CD4-positive, alpha-beta T cell treated with Interleukin-2 at 100 ng/mL for 4 hours (primary cell): ENCODE measurements around the gene ST6GALNAC3.
A peak's percentile ranks its signal among the peaks of the same experiment; 100 is the strongest.

Experiments
- DNase-seq: peaks from one replicate; pipeline ENCODE4 v3.0.0-alpha.2; 2020; ENCODE audit warnings: low spot score

ST6GALNAC3 gene

GRCh38 chr1:76247261-76247852 is 172.8 kb downstream of the ST6GALNAC3 start:
- no peak for DNase-seq

DNA sequence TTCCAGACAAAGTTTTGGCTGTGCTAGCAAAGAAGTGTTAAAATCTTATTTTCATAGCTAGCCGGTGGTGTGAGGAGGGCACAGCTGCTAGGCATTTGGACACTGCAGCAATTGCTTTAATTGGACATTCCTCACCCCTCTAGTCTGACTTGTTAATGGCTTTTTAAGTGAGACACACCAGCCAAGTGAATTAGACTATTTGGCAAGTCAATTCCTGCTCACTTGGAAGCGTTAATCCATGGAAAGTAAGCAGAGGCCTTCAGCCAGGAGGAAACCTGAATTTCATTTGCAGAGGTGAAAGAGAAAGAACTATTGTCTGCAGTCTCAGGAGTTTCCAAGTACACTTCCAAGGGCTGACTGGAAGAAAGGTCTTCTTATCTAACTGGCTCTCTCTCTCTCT is 175.7 kb downstream of the ST6GALNAC3 start:
- DNase-seq: no peak

GRCh38 chr1:76252431-76252830 is 177.9 kb downstream of the ST6GALNAC3 start:
- no peak for DNase-seq

GRCh38 chr1:76254104-76255030 is 179.8 kb downstream of the ST6GALNAC3 start:
- no peak for DNase-seq

GRCh38 chr1:76256289-76257223 is 182.0 kb downstream of the ST6GALNAC3 start:
- no peak for DNase-seq

- no peak for DNase-seq
These were observed 183.3 kb downstream of the ST6GALNAC3 start for GRCh38 chr1:76257823-76258222.

GRCh38 chr1:76259270-76259669 is 184.7 kb downstream of the ST6GALNAC3 start:
- DNase-seq: no peak

DNA sequence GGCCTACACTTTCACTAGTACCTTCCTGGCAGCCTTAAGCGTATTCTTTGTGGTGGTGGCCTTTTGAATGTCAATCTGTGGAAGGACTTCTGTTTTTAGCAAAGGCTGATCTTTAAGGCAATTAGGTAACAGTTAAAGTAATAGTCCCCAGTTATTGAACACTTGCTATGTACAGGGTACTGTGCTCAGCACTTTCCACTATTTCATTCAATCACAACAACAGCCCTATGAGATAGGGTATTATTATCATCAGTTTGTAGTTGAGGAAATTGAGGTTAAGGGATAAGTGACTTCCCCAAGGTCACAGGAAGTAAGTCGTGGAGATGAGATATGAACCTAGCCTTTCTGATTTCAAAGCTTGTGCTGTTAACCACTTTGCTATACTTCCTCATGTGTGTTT is 185.7 kb downstream of the ST6GALNAC3 start:
- no peak for DNase-seq

- no peak for DNase-seq
These were observed 188.1 kb downstream of the ST6GALNAC3 start for GRCh38 chr1:76262601-76263000.

- no peak for DNase-seq
These were observed 190.1 kb downstream of the ST6GALNAC3 start for GRCh38 chr1:76264642-76265041.

- no peak for DNase-seq
These were observed 192.2 kb downstream of the ST6GALNAC3 start for GRCh38 chr1:76266762-76267161.

GRCh38 chr1:76267631-76268030 is 193.1 kb downstream of the ST6GALNAC3 start:
- DNase-seq: peak; percentile 40

DNA sequence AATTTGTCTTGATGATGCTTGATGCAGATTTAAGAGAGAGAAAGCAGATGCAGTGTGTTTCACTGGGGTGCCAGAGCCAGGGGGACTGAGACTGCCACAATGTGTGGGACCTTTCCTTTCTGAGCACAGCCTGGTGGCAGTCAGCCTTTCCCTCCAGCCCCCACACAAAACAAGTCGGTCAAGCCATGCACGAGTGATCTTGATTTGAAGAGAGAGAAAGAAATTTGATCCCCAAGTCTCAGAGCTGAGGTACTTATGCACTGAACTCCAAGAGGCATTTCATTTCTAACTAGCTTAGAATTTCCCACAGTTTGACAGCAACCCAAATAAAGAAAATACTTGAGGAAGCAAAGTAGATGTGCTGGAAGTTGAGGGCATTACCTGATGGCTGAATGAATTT is 193.8 kb downstream of the ST6GALNAC3 start:
- DNase-seq: no peak

DNA sequence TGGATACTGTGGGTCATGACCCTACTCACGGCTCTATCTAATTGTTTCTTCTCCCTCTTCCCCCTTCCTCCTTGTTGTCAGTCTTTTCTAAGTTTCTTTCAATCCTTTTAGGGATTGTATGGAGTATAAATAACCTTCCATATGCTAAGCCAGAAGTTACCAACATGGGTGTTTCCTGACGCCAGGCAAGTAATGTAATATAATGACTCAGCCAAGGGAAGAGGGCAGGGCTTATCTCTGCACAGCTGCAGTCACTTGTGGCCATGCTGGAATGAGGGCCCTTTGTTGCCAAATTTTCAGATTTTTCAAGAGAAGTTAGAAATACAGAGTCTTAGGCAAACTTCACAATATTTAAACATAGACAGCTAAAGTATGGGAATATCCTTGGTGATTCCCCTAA is 194.6 kb downstream of the ST6GALNAC3 start:
- DNase-seq: no peak

- DNase-seq: no peak
These were observed 199.8 kb downstream of the ST6GALNAC3 start for GRCh38 chr1:76274302-76274701.

- DNase-seq: no peak
These were observed 200.2 kb downstream of the ST6GALNAC3 start for GRCh38 chr1:76274718-76275117.

- no peak for DNase-seq
These were observed 204.2 kb downstream of the ST6GALNAC3 start for GRCh38 chr1:76278711-76279100.

DNA sequence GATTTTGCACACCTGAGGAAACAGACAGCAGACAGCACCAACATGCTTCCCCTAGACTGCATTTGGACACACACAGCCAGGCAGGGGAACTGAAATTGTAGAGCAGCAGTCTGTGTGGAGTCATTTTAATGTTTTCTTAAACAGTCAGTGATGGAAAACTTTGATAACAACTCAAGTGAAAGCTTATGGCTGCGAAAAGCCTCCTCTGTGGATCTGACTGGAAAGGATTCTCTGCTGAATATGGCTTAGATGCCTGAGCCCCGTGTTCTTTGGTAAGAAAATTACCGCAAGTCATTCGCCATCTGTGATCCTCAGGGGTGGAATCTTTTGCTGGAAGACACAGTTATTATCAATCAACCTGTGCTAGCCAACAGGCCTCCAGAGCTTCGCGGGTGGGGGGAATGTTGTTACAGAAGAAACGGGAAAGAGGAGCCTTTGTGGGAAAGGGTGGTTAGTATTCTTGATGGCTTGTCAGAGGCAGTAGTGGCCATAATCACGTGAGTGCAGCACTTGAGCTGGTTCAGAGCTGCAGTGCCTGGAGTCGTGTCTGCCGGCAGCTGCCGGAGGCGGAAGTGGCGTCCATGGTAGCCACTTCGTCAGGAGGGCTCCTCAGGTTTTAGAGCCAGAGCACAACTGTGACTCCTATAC is 204.7 kb downstream of the ST6GALNAC3 start:
- DNase-seq: no peak

GRCh38 chr1:76281306-76281705 is 206.8 kb downstream of the ST6GALNAC3 start:
- DNase-seq: no peak

DNA sequence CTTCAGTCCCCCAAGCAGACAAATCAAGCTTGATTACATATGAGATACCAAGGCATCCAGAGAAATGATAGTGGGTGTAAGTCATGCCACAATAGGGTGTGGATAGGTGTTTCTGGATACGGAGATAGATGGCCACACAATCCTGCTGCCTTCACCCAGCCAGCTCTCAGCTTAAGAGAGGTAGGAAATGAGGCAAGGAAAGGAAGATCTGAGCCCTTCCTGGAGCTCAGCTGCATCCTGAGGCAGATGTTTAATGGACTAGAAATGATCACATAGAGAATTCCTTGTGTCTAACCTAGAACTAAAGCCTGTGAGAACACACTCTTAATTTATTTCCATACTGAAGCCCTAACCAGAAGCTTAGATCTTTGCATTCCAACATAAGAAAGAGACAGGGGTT is 210.3 kb downstream of the ST6GALNAC3 start:
- no peak for DNase-seq

DNA sequence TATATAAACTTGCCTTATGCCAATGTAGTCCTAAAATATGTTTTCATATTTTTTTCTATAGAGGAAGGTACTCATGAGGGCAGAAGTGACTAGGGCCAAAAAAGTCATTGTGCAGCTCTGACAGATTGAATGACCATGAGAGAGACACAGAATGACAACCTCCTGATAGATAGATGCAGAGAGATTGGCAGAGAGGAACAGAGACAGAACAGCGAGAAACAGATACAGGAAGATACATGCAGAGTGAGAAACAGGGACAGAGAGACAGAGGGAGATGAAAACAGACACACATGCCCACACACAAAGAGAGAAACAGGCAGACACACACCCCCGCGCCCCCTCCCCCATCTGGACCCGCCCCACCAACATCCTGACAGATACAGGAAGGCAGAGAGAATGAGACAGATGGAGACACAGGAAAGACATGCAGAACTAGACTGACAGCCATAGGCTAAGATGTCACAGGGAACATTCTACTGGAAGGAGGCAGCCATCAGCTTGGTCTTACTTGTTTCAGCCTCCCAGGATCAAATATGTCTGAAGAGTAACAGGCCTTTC is 211.1 kb downstream of the ST6GALNAC3 start:
- DNase-seq: no peak

- DNase-seq: no peak
These were observed 213.4 kb downstream of the ST6GALNAC3 start for GRCh38 chr1:76287917-76288316.
